HCT116 (cell line): ENCODE data around the gene CDYL2. TPM values are rescaled to one million over a fixed set of nuclear protein-coding genes. Genes with fewer than 3 reads are reported as not detected.

Source experiments
- ATAC-seq: fragments of 200-7000 bp; cut with Tn5 transposase; 2 replicates; pipeline ENCODE4 v1.9.1; 2020; ENCODE audit warnings: mild to moderate bottlenecking, moderate library complexity
- BruUV-seq: library from RNA; stranded (reverse); fragments of 400-500 nt; replicated peaks from 2 replicates; lab custom pipeline; 2021; lab: Mats Ljungman, UMichigan
- CTCF ChIA-PET: fragments of 300-600 bp; sonication (Branson Sonifier 250); formaldehyde crosslinking; loops from one replicate; lab custom pipeline; 2021; ENCODE audit warnings: antibody characterized with exemption; lab: Charles Lee
- POLR2A ChIA-PET: fragments of 300-600, 350-600 bp; sonication (Branson Sonifier 250); formaldehyde crosslinking; loops from one replicate; lab custom pipeline; 2021; ENCODE audit warnings: antibody characterized with exemption; lab: Charles Lee
- RAD21 ChIA-PET, 2 experiments: fragments of 300-600 bp; sonication (Branson Sonifier 250); formaldehyde crosslinking; loops; one replicate each; lab custom pipeline; 2023; ENCODE audit warnings: low total read pairs in 2 of 2; ENCODE audit not compliant: uncharacterized antibody in 2 of 2, unreplicated experiment in 2 of 2, low non-redundant PET in 1 of 2; lab: Charles Lee
- DNase-seq: peaks from one replicate; pipeline ENCODE4 v3.0.0-alpha.2; 2010; ENCODE audit warnings: low read depth, low spot score
- H2AFZ ChIP-seq: fragments of 200-600 bp; shearing (Covaris generic), sonication (generic); 2 replicates; pipeline ENCODE4 v1.6.1; 2017; ENCODE audit warnings: low read depth, mixed run types, mixed read lengths, antibody characterized with exemption, low read length; ENCODE audit not compliant: poor library complexity, severe bottlenecking
- H3K27ac ChIP-seq: 2 replicates; pipeline ENCODE4 v1.5.1; 2012; ENCODE audit warnings: low read depth, low read length
- H3K27me3 ChIP-seq: fragments of 200-600 bp; sonication (generic); 2 replicates; pipeline ENCODE4 v1.6.1; 2016; ENCODE audit warnings: mixed run types, low read length, mixed read lengths; ENCODE audit not compliant: insufficient read depth
- H3K36me3 ChIP-seq, 2 experiments: fragments of 200-500 bp in 1 of 2; fragments of 200-600 bp in 1 of 2; sonication (Bioruptor generic) in 1 of 2; sonication (generic) in 1 of 2; 2 replicates each; pipeline versions ENCODE4 v1.5.1 to v1.6.1; 2014 to 2016; ENCODE audit warnings: low read length in 2 of 2, inconsistent platforms in 1 of 2, mixed read lengths in 1 of 2, mixed run types in 1 of 2; ENCODE audit not compliant: insufficient read depth in 2 of 2, control insufficient read depth in 1 of 2
- H3K4me1 ChIP-seq, 2 experiments: fragments of 200-600 bp in 1 of 2; sonication (generic) in 1 of 2; 2 replicates each; pipeline versions ENCODE4 v1.5.1 to v1.6.1; 2012 to 2017; ENCODE audit warnings: low read length in 2 of 2, inconsistent platforms in 1 of 2, mild to moderate bottlenecking in 1 of 2, mixed read lengths in 1 of 2, mixed run types in 1 of 2, moderate library complexity in 1 of 2; ENCODE audit not compliant: insufficient read depth in 2 of 2, control insufficient read depth in 1 of 2
- H3K4me2 ChIP-seq: fragments of 200-600 bp; sonication (generic); 2 replicates; pipeline ENCODE4 v1.6.1; 2017; ENCODE audit warnings: mixed run types, low read length, mixed read lengths
- H3K4me3 ChIP-seq, 2 experiments: fragments of 200-600 bp in 1 of 2; sonication (generic) in 1 of 2; replicated peaks in 1 of 2; 2 replicates each; pipeline ENCODE4 v1.5.1; 2011 to 2016; ENCODE audit warnings: low read length in 2 of 2, control low read depth in 1 of 2, low read depth in 1 of 2, mild to moderate bottlenecking in 1 of 2, mixed read lengths in 1 of 2, mixed run types in 1 of 2
- H3K79me2 ChIP-seq: fragments of 200-600 bp; sonication (generic); 2 replicates; pipeline ENCODE4 v1.6.1; 2017; ENCODE audit warnings: mild to moderate bottlenecking, mixed run types, low read length, moderate library complexity, mixed read lengths; ENCODE audit not compliant: insufficient read depth
- H3K9ac ChIP-seq: fragments of 200-600 bp; sonication (generic); 2 replicates; pipeline ENCODE4 v1.6.1; 2016; ENCODE audit warnings: low read length, mixed read lengths
- H3K9me2 ChIP-seq: fragments of 200-600 bp; sonication (generic), shearing (Covaris generic); 2 replicates; pipeline ENCODE4 v1.6.1; 2017; ENCODE audit warnings: mixed run types, mild to moderate bottlenecking, moderate library complexity; ENCODE audit not compliant: insufficient read depth
- H3K9me3 ChIP-seq, 2 experiments: fragments of 200-500 bp in 1 of 2; fragments of 200-600 bp in 1 of 2; sonication (Bioruptor generic) in 1 of 2; sonication (generic) in 1 of 2; 2 replicates each; pipeline ENCODE4 v1.6.1; 2014 to 2017; ENCODE audit warnings: low read length in 2 of 2, mixed read lengths in 2 of 2, inconsistent platforms in 1 of 2, low read depth in 1 of 2, mild to moderate bottlenecking in 1 of 2, mixed run types in 1 of 2, moderate library complexity in 1 of 2; ENCODE audit not compliant: control insufficient read depth in 1 of 2, insufficient read depth in 1 of 2
- H4K20me1 ChIP-seq: fragments of 200-600 bp; sonication (generic), shearing (Covaris generic); 2 replicates; pipeline ENCODE4 v1.6.1; 2017; ENCODE audit warnings: mixed run types, mild to moderate bottlenecking, moderate library complexity; ENCODE audit not compliant: insufficient read depth
- EGR1 ChIP-seq: IDR thresholded peaks from 2 replicates; pipeline ENCODE4 v1.6.1; 2012; ENCODE audit warnings: low read depth
- ELF1 ChIP-seq: IDR thresholded peaks from 2 replicates; pipeline ENCODE4 v1.6.1; 2012; ENCODE audit warnings: low read depth, borderline replicate concordance
- EZH2 ChIP-seq: fragments of 200-600 bp; sonication (generic); IDR thresholded peaks from 2 replicates; pipeline ENCODE4 v1.6.1; 2017; ENCODE audit warnings: antibody characterized with exemption, mixed run types
- JUND ChIP-seq: IDR thresholded peaks from 2 replicates; pipeline ENCODE4 v1.6.1; 2012
- POLR2A ChIP-seq: IDR thresholded peaks from 2 replicates; pipeline ENCODE4 v1.7.0; 2011; ENCODE audit warnings: borderline replicate concordance; ENCODE audit not compliant: insufficient read depth, insufficient read length; ENCODE audit errors: extremely low read depth
- POLR2AphosphoS5 ChIP-seq: IDR thresholded peaks from 2 replicates; pipeline ENCODE4 v1.6.1; 2011; ENCODE audit warnings: mild to moderate bottlenecking, low read depth, low read length, moderate library complexity
- RAD21 ChIP-seq: IDR thresholded peaks from 2 replicates; pipeline ENCODE4 v1.6.1; 2012; ENCODE audit warnings: low read depth, mild to moderate bottlenecking
- SIN3A ChIP-seq: IDR thresholded peaks from 2 replicates; pipeline ENCODE4 v1.6.1; 2012; ENCODE audit warnings: low read depth
- SP1 ChIP-seq: IDR thresholded peaks from 2 replicates; pipeline ENCODE4 v1.6.1; 2012; ENCODE audit warnings: low read depth
- SRF ChIP-seq: IDR thresholded peaks from 2 replicates; pipeline ENCODE4 v1.6.1; 2012; ENCODE audit warnings: low read depth
- TCF7L2 ChIP-seq: IDR thresholded peaks from 2 replicates; pipeline ENCODE4 v1.7.0; 2011; ENCODE audit warnings: borderline replicate concordance, inconsistent platforms; ENCODE audit not compliant: insufficient read depth, insufficient read length; ENCODE audit errors: extremely low read depth
- YY1 ChIP-seq: IDR thresholded peaks from 2 replicates; pipeline ENCODE4 v1.6.1; 2011; ENCODE audit warnings: low read length, low read depth, moderate library complexity, mild to moderate bottlenecking; ENCODE audit not compliant: insufficient replicate concordance; ENCODE audit errors: extremely low read depth
- ZFX ChIP-seq: fragments of 450-650 bp; IDR thresholded peaks from 2 replicates; pipeline ENCODE4 v1.6.1; 2017
- ZNF274 ChIP-seq: fragments of 200-500 bp; sonication (Bioruptor generic); IDR thresholded peaks from 2 replicates; pipeline ENCODE4 v1.6.1; 2014; ENCODE audit warnings: mild to moderate bottlenecking, low read depth, low read length, inconsistent platforms
- intact Hi-C: fragments of 100-400 bp; cut with micrococcal nuclease; formaldehyde crosslinking; loops from 2 replicates; pipeline ENCODE4 v1.10.0; 2022
- total RNA-seq: library from RNA; stranded (reverse); gene quantifications from one replicate; pipeline ENCODE4 v1.2.1, GENCODE V29; 2021; ENCODE audit not compliant: unreplicated experiment
- TF ChIP-seq, protein P1 (sequence below): IDR thresholded peaks from 2 replicates; pipeline ENCODE4 v1.6.1; 2012

The CDYL2 gene
- total RNA-seq, 1 experiment from 2014 or later, result 0.10 TPM

DNA sequence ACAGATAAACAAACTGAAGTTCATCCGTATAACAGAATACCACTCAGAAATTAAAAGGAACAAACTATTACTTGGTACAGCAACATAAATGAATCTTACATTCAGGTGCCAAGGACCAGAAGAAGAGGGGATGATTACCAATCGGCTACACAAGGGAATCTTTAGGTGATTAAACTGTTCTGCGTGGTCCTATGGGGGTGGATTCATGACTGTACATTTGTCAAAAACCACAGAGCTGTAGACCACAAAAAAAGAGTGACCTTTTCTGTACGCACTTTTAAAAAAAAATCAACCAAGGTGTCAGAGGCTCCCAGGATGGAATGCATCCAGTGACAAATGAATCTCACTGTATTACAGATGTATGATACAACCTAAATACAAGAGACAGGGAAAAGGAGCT lies 110.8 kb downstream of the CDYL2 start:
- no peaks in the 10 kb centered on the region; a peak in 1 of 4 replicates for H3K9me3 ChIP-seq
- ChIA-PET RAD21 (no interaction called here), CTCF (no interaction called here), POLR2A (no interaction called here)
- no peak overlapping the region for H3K9ac ChIP-seq
- H3K4me1 ChIP-seq, result no peaks in the 10 kb centered on the region
- intact Hi-C loops, result no loop called here
- no peaks in the 10 kb centered on the region for H3K9me2 ChIP-seq
- no peaks in the 10 kb centered on the region for H3K27me3 ChIP-seq
- H2AFZ ChIP-seq, result no peak overlapping the region
- no peak for ATAC-seq
- no peak overlapping the region for H3K27ac ChIP-seq
- H3K4me2 ChIP-seq, result no peak overlapping the region
- no TSS peak for BruUV-seq
- no peaks in the 10 kb centered on the region for H3K36me3 ChIP-seq
- H4K20me1 ChIP-seq, result no peaks in the 10 kb centered on the region
- no peak for TF ChIP-seq EZH2
- no peak for TF ChIP-seq ZNF274
- TF ChIP-seq YY1, result no peak
- no peak for TF ChIP-seq SIN3A
- TF ChIP-seq ZFX, result no peak
- TF ChIP-seq, protein P1, sequence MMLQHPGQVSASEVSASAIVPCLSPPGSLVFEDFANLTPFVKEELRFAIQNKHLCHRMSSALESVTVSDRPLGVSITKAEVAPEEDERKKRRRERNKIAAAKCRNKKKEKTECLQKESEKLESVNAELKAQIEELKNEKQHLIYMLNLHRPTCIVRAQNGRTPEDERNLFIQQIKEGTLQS, result no peak
- no peak for TF ChIP-seq SP1
- TF ChIP-seq, all 23 proteins: peak for 0
- DNase-seq, result no peak
- no peaks in the 10 kb centered on the region for H3K79me2 ChIP-seq
- H3K4me3 ChIP-seq, result no peak overlapping the region

DNA sequence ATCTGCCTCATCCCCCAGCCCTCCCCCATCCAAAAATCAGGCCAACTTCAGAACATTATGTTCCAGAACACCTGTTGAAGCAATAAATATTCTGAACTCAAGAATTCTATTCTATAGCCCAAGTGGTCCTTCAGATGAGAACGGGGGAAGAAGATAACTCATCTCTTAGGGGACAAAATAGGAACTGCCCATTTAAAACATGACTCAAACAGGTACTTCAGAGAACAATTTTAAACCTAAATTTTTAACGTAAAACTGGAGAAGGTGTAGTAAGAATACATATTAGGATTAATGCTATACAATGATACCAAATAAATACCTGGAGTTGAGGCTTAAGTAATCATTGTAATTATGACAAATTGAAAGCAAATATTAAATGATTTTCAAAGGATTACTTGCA lies 112.1 kb downstream of the CDYL2 start:
- Histone ChIP-seq H3K9me3 (no peaks in the 10 kb centered on the region; a peak in 2 of 4 replicates), H3K9me2 (no peaks in the 10 kb centered on the region), H2AFZ (no peak overlapping the region), H4K20me1 (no peaks in the 10 kb centered on the region), H3K27me3 (no peaks in the 10 kb centered on the region), H3K4me1 (no peaks in the 10 kb centered on the region), H3K79me2 (no peaks in the 10 kb centered on the region), H3K36me3 (no peaks in the 10 kb centered on the region), H3K27ac (no peak overlapping the region), H3K4me3 (no peak overlapping the region), H3K9ac (no peak overlapping the region), H3K4me2 (no peak overlapping the region)
- ChIA-PET POLR2A (no interaction called here), RAD21 (no interaction called here), CTCF (no interaction called here)
- TF ChIP-seq EGR1 (no peak), TCF7L2 (no peak), POLR2AphosphoS5 (no peak), ELF1 (no peak), YY1 (no peak), JUND (no peak), EZH2 (no peak), POLR2A (no peak), SIN3A (no peak), RAD21 (no peak), SRF (no peak)
- TF ChIP-seq, protein P1, result no peak
- no TSS peak for BruUV-seq
- intact Hi-C loops, result no loop called here
- no peak for DNase-seq
- ATAC-seq, result no peak
